ENCODE measurements around the gene CCNT2. TPM values are rescaled to one million over a fixed set of nuclear protein-coding genes. Genes with fewer than 3 reads are reported as not detected.

The CCNT2 gene
- total and polyA plus RNA-seq, 2 experiments from 2014 or later = 13.1 to 41.7 TPM

- Histone ChIP-seq H3K4me2 (no peak overlapping the region), H2AFZ (no peak overlapping the region), H3K9me2 (replicated peaks; ENCODE audit: insufficient read depth) (no peaks in the 10 kb centered on the region), H3K27me3 (no peaks in the 10 kb centered on the region), H3K4me3 (no peak overlapping the region), H3K27ac (no peak overlapping the region), H3K79me2 (no peaks in the 10 kb centered on the region), H3K4me1 (ENCODE audit: insufficient read depth) (no peaks in the 10 kb centered on the region), H3K9me3 (ENCODE audit: low read depth) (no peaks in the 10 kb centered on the region), H4K20me1 (ENCODE audit: insufficient read depth, poor library complexity, severe bottlenecking) (no peaks in the 10 kb centered on the region), H3K36me3 (replicated peaks; ENCODE audit: insufficient read depth, low read depth) (no peaks in the 10 kb centered on the region)
- TF ChIP-seq, protein P1, sequence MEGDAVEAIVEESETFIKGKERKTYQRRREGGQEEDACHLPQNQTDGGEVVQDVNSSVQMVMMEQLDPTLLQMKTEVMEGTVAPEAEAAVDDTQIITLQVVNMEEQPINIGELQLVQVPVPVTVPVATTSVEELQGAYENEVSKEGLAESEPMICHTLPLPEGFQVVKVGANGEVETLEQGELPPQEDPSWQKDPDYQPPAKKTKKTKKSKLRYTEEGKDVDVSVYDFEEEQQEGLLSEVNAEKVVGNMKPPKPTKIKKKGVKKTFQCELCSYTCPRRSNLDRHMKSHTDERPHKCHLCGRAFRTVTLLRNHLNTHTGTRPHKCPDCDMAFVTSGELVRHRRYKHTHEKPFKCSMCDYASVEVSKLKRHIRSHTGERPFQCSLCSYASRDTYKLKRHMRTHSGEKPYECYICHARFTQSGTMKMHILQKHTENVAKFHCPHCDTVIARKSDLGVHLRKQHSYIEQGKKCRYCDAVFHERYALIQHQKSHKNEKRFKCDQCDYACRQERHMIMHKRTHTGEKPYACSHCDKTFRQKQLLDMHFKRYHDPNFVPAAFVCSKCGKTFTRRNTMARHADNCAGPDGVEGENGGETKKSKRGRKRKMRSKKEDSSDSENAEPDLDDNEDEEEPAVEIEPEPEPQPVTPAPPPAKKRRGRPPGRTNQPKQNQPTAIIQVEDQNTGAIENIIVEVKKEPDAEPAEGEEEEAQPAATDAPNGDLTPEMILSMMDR (IDR thresholded peaks at IDR 0.05; ENCODE audit: poor library complexity) = no peak
- TF ChIP-seq EZH2 (IDR thresholded peaks at IDR 0.05; ENCODE audit: borderline replicate concordance) (no peak), EZH2phosphoT487 (IDR thresholded peaks at IDR 0.05; ENCODE audit: low read depth, severe bottlenecking, unreplicated experiment) (no peak)
- WGBS (ENCODE audit: low lambda C conversion rate, missing lambda C conversion rate) = 72% methylated on average over 4 of the region's 4 CpGs
- no peak for DNase-seq (ENCODE audit: low spot score)
Measured at GRCh38 chr2:134979221-134979620, 60.6 kb downstream of the CCNT2 start.

DNA sequence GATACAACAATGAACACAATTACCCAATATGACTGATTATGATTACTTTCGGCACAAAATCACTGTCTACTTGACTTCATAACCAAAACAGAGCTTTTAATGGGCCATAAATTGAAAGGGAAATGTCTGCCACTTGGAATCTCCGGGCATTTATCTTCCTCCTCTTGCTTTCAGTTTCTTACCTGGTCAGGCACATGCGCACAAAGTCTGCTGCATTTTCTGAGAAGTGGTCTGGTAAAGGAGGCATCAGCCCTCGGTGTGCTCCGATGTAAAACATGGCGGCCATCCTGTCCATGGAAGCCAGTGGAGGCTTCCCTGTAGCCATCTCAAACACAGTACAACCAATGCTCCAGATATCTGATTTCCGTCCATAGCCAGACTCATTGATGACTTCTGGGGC is 62.0 kb downstream of the CCNT2 start:
- H3K4me2 ChIP-seq = no peak overlapping the region
- H3K27me3 ChIP-seq = no peaks in the 10 kb centered on the region
- no peak overlapping the region for H3K4me3 ChIP-seq
- H4K20me1 ChIP-seq (ENCODE audit: insufficient read depth, poor library complexity, severe bottlenecking) = no peaks in the 10 kb centered on the region
- no peaks in the 10 kb centered on the region for H3K9me3 ChIP-seq (ENCODE audit: low read depth)
- no peak overlapping the region for H2AFZ ChIP-seq
- WGBS (ENCODE audit: low lambda C conversion rate, missing lambda C conversion rate) = 98% methylated on average over 7 of the region's 7 CpGs
- no peaks in the 10 kb centered on the region for H3K79me2 ChIP-seq
- TF ChIP-seq EZH2phosphoT487 (IDR thresholded peaks at IDR 0.05; ENCODE audit: low read depth, severe bottlenecking, unreplicated experiment) = no peak
- no peak for TF ChIP-seq EZH2 (IDR thresholded peaks at IDR 0.05; ENCODE audit: borderline replicate concordance)
- TF ChIP-seq, protein P1 (IDR thresholded peaks at IDR 0.05; ENCODE audit: poor library complexity) = no peak
- no peak overlapping the region for H3K27ac ChIP-seq
- H3K4me1 ChIP-seq (ENCODE audit: insufficient read depth) = no peaks in the 10 kb centered on the region
- no peak for DNase-seq (ENCODE audit: low spot score)
- no peaks in the 10 kb centered on the region for H3K9me2 ChIP-seq (replicated peaks; ENCODE audit: insufficient read depth)
- no peaks in the 10 kb centered on the region for H3K36me3 ChIP-seq (replicated peaks; ENCODE audit: insufficient read depth, low read depth)

- Histone ChIP-seq H3K27ac (no peak overlapping the region), H3K36me3 (replicated peaks; ENCODE audit: insufficient read depth, low read depth) (no peaks in the 10 kb centered on the region), H3K4me1 (ENCODE audit: insufficient read depth) (no peaks in the 10 kb centered on the region), H3K4me2 (no peak overlapping the region), H4K20me1 (ENCODE audit: insufficient read depth, poor library complexity, severe bottlenecking) (no peaks in the 10 kb centered on the region), H3K79me2 (no peaks in the 10 kb centered on the region), H2AFZ (no peak overlapping the region), H3K27me3 (peaks cover 12% of the 10 kb centered on the region), H3K9me3 (ENCODE audit: low read depth) (no peaks in the 10 kb centered on the region), H3K9me2 (replicated peaks; ENCODE audit: insufficient read depth) (no peaks in the 10 kb centered on the region), H3K4me3 (no peak overlapping the region)
- WGBS (ENCODE audit: low lambda C conversion rate, missing lambda C conversion rate) = 94% methylated on average over 1 of the region's 1 CpG
- TF ChIP-seq EZH2phosphoT487 (IDR thresholded peaks at IDR 0.05; ENCODE audit: low read depth, severe bottlenecking, unreplicated experiment) (no peak), EZH2 (IDR thresholded peaks at IDR 0.05; ENCODE audit: borderline replicate concordance) (no peak)
- TF ChIP-seq, protein P1 (IDR thresholded peaks at IDR 0.05; ENCODE audit: poor library complexity) = no peak
- DNase-seq (ENCODE audit: low spot score) = no peak
Measured at GRCh38 chr2:134982603-134983002, 64.0 kb downstream of the CCNT2 start.

GRCh38 chr2:134985061-134985460 is 66.4 kb downstream of the CCNT2 start:
- H3K4me3 ChIP-seq = no peak overlapping the region
- no peaks in the 10 kb centered on the region for H3K79me2 ChIP-seq
- no peaks in the 10 kb centered on the region for H4K20me1 ChIP-seq (ENCODE audit: insufficient read depth, poor library complexity, severe bottlenecking)
- H3K4me1 ChIP-seq (ENCODE audit: insufficient read depth) = no peaks in the 10 kb centered on the region
- H3K36me3 ChIP-seq (replicated peaks; ENCODE audit: insufficient read depth, low read depth) = no peaks in the 10 kb centered on the region
- no peak for DNase-seq (ENCODE audit: low spot score)
- no peaks in the 10 kb centered on the region for H3K9me2 ChIP-seq (replicated peaks; ENCODE audit: insufficient read depth)
- peaks cover 15% of the 10 kb centered on the region for H3K27me3 ChIP-seq
- TF ChIP-seq, protein P1 (IDR thresholded peaks at IDR 0.05; ENCODE audit: poor library complexity) = no peak
- no peak for TF ChIP-seq EZH2phosphoT487 (IDR thresholded peaks at IDR 0.05; ENCODE audit: low read depth, severe bottlenecking, unreplicated experiment)
- TF ChIP-seq EZH2 (IDR thresholded peaks at IDR 0.05; ENCODE audit: borderline replicate concordance) = no peak
- H3K9me3 ChIP-seq (ENCODE audit: low read depth) = no peaks in the 10 kb centered on the region
- WGBS (ENCODE audit: low lambda C conversion rate, missing lambda C conversion rate) = 96% methylated on average over 3 of the region's 3 CpGs
- H3K4me2 ChIP-seq = no peak overlapping the region
- H2AFZ ChIP-seq = no peak overlapping the region
- H3K27ac ChIP-seq = no peak overlapping the region

Measured in hepatocyte (in vitro differentiated cells).